HG02642 (cell line): Measurements from ENCODE around the gene CHST13.

Source experiments
- ATAC-seq: cut with Tn5 transposase; IDR thresholded peaks from one replicate; pipeline ENCODE4 v1.9.1; 2021; ENCODE audit warnings: mild to moderate bottlenecking; ENCODE audit not compliant: unreplicated experiment, poor library complexity

The CHST13 gene

DNA sequence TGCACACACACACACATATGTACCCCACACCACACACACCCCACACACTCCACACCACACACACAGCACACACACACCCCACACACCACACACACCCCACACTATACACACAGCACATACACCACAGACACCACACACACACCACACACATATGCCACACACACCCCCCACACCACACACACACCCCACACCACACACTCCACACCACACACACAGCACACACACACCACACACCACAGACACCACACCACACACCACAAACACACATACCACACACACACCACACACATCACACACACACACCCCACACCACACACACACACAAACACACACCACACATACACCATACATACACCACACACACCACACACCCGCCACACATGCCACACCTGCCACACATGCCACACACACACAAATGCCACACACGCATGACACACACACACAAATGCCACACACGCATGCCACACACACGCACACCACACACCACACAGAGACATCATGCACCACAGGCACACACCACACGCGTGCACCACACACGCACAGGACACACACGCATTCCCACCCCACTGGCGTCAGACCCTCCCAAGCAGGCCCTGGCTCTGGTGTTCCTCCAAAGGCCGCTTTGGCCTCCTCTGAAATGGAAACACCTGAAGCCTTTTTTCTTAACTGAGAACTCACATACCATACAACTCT, 15.7 kb downstream of the CHST13 start:
- no peak for ATAC-seq

- ATAC-seq: no peak
These were observed 16.4 kb downstream of the CHST13 start for GRCh38 chr3:126540342-126540849.

DNA sequence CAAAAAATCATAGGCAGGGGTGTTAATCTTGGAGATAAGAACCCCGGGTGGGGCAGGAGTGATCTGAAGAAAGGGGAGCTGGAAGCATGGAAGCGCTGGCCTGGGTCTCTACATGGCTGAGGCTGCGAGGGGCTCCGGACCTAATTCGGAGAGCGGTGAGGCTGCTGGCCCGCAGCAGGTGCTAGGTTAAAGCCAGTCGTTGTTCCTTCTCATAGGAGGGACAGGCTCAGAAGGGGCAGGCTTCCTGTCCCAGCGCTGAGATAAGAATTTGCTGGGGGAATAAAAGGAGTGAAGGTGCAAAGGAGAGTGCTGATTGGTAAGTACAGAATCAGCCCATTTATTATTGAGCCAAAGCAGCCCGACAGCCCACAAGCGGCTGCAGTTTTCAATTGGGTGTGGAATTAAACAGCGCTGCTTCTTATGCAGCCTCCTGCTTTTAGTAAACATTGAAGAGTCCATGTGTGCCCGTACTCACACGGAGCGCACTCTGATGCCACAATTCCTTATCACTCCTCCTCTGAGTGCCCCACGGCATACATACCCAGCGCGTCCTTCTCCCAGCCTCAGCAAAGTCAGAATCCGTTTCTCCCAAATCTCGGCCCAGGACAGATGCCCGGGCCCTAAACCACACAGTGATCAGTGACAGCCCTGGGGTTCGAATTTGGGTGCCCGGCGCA, 17.1 kb downstream of the CHST13 start:
- ATAC-seq: no peak

GRCh38 chr3:126541628-126542339, 17.8 kb downstream of the CHST13 start:
- no peak for ATAC-seq

GRCh38 chr3:126542340-126543241, 18.6 kb downstream of the CHST13 start:
- ATAC-seq: no peak

DNA sequence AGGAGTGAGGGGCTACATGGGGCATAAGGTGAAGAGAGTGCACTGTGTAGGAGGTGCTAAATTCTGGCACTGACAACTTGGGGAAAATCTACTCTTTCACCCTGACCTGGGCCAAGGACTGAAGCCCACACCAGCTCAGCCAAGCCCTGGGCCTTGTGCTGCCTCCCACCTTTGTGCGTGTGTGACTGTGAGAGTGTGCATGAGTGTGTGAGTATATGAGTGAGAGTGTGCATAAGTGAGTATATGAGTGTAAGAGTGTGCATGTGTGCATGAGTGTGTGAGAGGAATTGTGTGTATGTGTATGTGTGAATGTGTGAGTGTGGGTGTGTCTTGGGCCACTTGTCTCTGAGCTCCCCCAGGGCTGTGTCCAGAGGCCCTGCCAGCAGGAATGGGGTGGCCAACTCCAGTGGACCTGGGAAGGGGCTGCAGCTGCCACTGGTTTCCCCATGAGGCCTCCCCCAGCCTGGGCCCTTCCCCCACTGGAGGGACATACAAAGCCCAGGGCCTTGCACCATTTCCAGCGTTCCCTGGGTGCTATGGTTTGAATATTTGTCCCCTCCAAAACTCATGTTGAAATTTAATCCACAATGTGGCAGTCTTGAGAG, 19.6 kb downstream of the CHST13 start:
- ATAC-seq: no peak

- no peak for ATAC-seq
These were observed 20.8 kb downstream of the CHST13 start for GRCh38 chr3:126544596-126545281.

- no peak for ATAC-seq
These were observed 21.6 kb downstream of the CHST13 start for GRCh38 chr3:126545544-126545943.

- no peak for ATAC-seq
These were observed 22.1 kb downstream of the CHST13 start for GRCh38 chr3:126546013-126546412.

- ATAC-seq: no peak
These were observed 22.7 kb downstream of the CHST13 start for GRCh38 chr3:126546549-126547239.

- no peak for ATAC-seq
These were observed 23.8 kb downstream of the CHST13 start for GRCh38 chr3:126547721-126548120.

DNA sequence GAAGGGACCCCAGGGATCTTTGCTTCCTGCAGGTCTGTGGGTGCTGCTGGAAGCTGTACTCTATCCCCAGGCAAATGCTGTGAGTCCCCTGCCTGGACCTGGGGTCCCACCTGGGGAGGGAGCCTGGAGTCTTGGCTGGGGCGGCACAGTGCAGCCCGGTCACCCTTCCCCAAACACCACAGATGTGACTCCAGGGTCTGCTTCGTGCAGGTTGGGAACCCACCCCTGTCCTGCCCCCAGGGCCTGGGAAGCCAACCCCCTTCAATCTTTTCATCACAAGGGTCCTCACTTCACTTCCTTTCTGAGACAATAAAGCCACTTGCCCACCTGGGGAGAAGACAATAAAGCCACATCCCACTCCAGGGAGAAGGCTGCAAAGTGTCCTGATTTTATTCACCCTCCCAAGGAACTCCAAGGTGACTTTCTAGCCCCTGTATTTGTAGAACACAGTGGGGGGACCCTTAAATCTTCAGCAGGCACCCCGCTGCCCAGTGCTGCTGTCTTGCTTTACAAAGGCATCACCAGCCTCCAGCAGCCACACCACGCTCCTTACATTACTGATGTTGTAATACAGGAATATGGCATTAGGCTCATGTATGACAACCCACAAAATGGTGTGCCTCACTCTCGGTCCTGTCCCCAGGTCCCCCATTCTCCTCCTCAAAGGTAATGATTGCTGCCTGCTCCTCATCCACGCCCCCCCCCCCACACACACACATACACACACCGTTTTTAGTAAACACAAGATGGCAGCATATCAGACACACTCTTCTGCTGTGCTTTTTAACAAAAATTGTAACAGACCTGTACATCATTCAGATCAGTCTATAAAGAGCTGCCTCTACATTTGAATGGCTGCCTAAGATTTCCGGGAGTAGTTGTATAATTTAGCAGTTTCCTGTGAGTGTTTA, 24.9 kb downstream of the CHST13 start:
- ATAC-seq: no peak

- no peak for ATAC-seq
These were observed 26.0 kb downstream of the CHST13 start for GRCh38 chr3:126549861-126550487.

GRCh38 chr3:126550488-126551051, 26.6 kb downstream of the CHST13 start:
- ATAC-seq: no peak

DNA sequence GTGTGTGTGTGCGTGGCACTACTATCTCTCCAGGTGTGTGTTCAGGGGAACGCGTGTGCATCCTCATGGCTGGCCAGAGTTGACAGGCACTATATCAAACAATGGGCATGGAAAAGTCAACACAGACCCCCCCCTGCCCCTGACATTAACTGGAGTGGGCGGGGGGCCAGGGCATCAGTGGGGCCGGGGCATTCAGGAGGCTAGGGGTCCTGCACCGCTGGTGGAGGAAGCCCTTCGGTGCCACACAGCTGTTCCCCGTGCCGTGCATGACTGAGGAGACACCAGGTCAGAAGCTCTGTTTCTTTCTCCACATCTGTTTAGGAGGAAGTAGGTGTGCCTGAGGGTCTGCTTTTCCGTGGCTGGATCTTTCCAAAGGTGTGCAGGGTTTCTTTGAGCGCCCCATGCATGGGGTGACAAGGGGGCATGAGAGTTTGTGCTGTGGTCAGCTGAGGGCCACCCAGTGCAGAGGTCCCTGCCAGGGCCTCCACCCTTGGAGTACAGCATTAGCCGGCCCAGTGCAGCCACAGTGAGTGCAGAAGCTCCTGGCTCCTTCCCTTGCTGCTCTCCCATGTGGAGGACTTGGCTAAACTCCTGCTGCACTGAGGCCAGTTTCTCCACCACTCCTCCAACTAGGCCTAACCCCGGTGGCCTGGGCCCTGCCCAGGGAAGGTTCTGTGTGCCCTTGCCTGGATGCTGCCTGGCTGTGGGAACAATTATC, 27.3 kb downstream of the CHST13 start:
- no peak for ATAC-seq
